ENCODE measurements around the gene RNF17. TPM values are rescaled to one million over a fixed set of nuclear protein-coding genes. Genes with fewer than 3 reads are reported as not detected.
A peak's percentile ranks its signal among the peaks of the same experiment; 100 is the strongest.
"Not testable (repeated sequence)": the region's sequence is repeated elsewhere in the genome, so short reads cannot be mapped to it uniquely, and the experiment has no call there.

RNF17 gene
- total RNA-seq, 1 donor from 2014 or later = not detected

DNA sequence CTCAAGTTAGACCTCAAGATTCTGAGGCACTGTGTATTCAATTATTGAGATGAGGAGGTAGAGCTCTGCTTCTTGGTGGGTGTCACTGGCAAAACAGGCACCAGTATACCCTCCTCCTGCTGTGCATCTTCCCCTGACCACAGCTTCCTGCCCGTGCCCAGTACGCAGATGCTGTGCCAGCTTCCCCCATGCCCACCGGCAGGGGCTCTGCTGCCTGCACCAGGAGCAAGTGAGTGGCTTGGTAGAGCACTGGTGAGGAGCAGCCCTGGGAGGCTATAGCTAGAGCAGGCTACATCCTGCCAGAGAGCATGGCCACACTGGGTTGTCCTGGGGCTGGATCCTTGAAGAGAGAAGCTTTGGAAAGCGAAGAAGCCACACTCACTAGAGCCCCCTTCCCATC is 21.0 kb upstream of the RNF17 start:
- DNase-seq = no peak

DNA sequence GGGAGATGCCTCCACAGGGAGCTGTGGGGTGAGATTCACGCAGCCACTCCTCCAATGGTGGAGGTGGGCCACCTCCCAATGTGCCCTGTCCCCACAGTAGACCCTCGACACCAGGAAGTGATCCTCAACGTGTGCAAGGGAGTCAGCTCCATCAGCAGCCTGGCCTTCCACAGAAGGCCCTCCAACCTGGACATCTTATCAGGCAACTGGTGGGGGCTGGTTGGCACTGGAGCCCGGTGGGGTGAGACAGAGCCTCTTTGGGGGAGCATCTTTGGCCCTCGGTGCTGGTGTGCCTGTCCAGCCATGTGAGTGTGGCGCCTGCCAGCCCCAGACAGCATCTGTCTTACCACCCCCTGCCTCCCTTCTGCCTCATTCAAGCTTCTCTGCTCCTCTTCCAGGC is 19.7 kb upstream of the RNF17 start:
- no peak for DNase-seq

DNA sequence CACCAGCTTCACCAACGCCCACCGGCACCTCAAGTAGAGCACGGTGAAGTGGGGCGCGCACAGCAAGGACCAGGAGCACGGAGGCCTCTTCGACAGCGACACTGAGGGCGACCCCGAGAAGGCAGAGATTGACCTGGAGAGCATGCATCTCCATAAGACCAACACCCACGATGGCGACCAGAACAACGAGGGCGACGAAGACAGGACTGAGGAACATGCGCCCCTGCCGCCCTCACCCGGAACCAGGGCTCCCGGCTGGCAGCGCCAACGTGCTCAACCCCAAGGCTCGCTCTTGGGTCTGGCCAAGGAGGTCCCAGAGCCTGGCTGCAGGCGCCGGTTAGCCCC is 18.5 kb upstream of the RNF17 start:
- DNase-seq = no peak

DNA sequence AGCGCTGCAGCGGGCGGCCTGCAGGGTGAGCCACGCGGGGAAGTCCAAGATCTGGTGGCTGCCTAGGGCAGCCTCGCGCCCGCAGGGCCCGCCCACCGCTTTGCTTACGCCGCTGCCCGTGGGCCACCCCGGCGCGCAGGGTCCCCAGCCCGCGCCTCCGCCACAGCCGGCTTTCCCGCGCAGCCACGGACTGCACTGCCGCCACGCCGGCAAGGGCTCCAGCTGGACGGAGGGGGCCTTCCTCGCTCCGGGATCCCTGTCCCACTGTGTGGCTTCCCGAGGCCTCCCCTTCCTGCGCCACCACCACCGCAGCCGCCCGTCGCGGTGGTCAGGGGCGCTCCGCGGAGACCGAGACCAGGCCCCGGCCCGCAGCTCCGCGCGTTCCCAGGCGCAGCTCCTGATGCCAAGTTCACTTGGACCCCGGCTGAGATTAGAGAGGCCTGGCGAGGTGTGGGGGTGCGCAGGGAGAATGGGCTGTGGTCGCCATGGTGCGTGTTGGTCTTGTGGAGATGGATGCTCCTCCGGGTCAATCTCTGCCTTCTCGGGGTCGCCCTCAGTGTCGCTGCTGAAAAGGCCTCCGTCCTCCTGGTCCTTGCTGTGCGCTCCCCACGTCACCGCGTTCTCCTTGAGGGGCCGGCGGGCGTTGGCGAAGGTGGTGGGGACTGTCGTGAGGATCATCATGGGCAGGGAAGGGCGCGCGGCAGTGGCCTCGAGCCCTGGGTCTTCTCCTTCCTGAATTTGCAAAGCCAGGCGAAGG is 17.9 kb upstream of the RNF17 start:
- no peak for DNase-seq

DNA sequence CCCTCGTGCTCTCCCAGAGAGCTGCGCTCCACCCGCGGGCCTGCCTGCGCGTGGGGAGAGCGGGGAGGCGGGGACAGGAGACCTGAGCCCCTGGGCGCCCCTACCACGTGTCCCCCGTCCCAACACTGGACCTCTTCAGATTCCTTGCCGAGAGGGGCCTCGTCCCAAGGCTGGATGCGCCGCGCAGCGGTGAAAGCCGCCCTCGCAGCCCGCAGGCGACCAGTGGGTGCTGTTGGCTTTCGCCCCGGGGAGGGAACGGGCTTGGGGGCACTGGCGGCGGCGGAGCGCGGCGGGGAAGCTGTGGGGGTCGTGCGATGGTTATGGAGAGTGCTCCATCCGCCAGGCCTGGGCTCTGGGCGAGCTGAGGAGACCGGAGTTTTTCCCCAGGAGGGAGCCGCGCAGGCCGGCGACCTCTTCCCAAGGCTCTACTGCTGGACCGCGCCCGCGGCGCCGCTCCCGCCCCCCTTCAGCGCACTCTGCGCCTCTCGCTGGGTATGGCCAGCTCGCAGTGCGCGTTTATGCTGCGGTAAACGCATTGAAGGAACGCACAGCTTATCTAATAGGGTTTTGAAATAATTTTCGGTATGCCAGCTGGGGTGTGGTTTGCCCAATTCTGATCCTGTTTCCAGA is 17.2 kb upstream of the RNF17 start:
- DNase-seq = no peak

DNA sequence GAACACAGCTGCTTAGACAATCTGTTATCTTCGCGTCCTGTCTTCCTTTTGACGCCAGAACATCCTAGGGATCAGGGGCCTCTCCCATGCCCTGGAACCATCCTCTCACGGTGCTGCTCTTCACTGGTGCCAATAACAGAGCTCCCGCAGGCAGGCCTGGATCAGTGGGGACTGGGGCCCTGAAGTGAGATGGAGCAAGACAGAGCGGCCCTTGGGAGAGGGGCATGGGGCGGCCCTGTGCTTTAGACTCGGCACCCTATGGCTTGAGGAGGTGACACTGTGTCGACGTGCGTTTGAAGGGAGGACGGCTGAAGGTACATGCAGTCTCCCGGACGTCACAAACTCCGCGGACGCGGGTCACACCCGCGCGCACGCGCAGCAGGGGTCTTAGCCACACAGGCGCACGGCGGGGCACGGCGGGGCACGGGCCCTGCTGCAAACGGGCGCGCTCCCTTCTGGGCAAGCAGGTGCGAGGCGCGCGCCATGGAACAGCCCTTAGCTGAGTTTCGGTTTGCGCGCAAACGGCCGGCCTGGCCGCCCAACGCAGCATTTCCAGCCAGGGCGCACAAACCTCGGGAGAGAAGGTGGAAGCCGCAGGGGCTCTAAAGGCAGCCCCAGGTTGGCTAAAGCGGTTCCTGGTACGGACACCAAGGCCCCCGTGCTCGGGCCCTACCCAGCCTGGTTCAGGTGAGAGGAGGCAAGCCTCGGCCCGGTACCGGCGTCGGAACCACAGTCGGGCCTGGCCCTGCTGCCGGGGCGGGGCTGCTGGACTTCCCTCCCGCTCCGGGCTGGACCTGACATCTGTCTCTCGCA is 16.5 kb upstream of the RNF17 start:
- peak; percentile 4 for DNase-seq

DNA sequence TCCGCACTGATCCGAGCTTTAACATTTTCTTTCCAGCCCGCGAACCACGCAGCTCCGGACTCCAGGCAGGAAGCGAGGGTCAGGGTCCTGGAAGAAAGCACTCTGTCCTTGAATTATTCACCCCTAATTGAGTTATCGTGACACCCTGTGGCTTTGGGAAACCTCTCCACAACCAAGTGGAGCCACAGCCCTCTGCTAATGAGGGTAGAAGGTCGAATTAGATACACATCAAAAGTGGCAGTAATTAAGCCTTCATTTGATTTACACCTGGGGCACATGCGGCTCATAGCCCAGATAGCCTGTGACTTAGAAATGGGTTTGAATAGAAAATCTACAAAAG is 15.9 kb upstream of the RNF17 start:
- DNase-seq = no peak

DNA sequence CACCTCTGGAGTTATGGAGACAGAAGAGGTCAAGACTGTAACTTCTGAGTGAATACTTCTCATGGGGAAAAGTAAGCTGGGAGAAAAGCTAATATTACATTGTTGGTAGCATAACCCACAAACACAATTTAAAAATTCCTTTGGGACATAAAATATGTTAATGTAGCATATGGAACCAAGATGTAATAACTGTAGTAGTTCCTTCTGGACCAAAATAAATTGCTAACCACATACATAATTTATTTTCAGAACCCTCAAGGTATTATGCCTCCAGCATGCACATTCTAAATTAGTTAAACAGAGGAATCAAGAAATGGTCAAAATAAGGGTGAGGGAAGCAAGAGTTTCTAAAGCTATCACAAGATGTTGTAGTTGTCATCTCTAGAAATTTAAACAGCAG is 4.8 kb upstream of the RNF17 start:
- no peak for DNase-seq

DNA sequence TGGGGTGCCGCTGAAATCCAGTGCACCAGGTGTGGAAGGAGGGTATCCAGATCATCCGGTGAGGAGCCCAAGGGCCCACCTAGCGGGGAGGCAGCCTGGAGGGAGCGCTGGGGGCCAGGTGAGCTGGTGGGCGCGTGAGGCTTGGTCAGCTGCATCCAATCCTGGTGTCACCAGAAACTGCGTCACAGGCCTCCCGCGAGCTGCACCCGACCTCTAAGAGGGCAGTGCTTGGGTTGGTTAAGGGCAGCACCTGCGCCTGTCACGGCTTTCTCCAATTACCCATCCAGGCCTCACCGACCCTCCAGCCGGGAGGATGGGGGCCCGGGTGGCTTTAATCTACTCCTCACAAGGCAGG is 284 bp downstream of the RNF17 start:
- DNase-seq = no peak

DNA sequence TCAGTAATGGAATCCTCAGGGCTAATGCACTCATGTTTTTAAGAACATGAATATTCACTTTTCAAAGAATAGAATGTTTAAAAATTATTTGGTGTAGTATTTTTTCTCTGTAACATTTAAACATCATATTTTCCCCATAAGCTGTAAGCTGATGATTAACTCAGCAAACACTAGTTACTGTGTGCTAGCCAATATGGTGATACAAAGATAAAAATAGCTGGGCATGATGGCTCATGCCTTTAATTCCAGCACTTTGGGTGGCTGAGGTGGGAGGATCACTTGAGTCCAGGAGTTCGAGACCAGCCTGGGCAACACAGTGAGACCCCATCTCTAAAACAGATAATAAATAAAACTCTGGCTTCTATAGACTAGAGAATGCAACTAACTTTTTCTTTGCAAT is 13.2 kb downstream of the RNF17 start:
- no peak for DNase-seq

DNA sequence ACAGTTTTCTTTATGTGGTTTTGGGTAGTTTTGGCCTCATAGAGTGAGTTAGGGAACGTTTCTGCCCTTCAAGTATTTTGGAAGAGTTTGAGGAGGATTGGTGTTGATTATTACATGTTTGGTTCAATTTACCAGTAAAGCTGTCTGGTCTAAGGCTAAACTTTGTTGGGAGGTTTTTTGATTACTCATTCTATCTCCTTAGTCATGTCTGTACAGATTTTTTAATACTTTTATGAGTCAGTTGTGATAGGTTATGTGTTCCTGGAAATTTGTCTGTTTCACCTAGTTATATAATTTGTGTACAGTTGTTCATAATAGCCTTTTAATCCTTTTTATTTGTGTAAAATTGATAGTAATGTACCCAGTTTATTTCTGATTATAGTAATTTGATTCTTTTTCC is 20.4 kb downstream of the RNF17 start:
- DNase-seq = no peak

DNA sequence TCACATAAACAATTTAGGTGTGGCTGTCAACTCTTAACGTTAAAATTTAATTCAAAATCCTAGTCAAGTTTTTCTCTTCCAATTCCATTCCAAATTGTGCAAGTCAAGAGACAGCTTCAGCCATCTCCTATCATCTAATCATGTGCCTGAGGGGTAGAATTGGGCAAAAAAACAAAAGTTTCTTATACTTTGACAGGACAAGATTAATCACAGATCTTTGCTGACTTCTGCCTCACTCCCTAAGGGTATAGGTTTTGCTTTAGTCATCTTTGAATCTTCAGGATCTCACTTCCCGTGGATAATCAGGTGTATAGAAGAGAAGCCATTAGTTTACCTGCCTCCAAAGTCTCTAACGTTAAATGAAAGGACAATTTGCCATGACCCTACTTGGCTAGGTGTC is 24.6 kb downstream of the RNF17 start:
- no peak for DNase-seq

DNA sequence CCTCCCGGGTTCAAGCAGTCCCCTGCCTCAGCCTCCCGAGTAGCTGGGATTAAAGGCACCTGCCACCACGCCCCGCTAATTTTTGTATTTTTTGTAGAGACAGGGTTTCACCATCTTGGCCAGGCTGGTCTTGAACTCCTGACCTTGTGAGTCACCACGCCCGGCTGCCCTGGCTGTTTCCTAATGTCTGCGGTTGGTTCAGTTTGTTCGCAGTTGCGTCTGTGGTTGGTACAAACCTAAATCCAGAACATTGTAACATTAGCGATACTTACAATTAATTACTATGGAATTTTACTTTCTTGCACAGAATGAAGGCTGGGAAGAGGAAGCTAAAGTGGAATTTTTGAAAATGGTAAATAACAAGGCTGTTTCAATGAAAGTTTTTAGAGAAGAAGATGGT is 38.1 kb downstream of the RNF17 start:
- no peak for DNase-seq

DNA sequence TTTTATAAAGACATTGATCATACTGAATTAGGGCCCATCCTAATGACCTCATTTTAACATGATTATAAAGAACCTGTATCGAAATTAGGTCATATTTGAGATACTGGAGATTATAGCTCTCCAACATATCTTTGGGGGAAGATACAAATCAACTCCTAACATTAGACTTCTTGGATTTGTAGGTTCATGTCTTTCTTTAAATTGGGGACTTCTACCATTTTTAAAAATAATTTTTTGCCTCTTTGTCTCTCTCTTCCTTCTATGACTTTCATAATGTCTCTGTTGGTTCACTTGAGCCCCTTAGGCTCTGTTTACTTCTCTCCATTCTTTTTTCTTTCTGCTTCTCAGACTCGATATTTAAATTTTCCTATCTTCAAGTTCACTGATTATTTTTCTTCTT is 57.2 kb downstream of the RNF17 start:
- no peak for DNase-seq

DNA sequence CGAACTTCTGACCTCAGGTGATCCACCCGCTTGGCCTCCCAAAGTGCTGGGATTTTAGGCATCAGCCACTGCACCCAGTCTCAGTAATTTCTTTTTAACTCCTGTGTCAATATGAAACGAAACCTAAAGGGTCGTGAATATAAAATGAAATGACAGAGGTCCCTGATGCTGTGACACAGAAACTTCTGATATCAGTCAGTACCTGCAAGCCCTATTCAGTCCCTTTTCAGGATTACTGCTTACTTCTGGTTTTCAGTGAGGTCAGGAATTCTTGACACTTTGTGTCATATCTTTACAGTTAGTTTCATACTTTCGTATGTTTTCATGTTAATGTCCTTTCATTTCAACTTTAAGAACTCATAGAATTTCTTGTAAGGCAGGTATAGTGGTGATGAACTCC is 58.7 kb downstream of the RNF17 start:
- no peak for DNase-seq

DNA sequence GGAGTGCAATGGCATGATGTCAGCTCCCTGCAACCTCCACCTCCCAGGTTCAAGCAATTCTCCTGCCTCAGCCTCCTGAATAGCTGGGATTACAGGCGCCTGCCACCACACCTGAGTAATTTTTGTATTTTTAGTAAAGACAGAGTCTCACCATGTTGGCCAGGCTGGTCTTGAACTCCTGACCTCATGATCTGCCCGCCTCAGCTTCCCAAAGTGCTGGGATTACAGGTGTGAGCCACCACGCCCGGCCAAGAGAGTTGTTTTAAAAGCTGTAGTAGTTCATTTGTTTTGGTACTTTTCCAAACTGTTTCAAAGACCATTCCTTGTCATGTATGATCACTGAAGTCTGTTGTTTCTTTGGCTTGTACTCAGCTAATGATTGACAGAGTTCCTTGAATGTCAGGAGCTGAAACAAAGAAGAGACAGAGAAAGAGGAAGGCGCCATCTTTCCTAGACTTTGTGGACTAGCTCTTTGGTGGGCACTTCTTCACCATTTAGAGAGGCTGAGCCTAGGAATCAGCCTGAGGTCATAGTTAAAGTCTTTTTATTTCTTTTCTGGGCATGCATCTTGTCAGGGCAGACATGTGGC is 59.2 kb downstream of the RNF17 start:
- not testable (repeated sequence) for DNase-seq

DNA sequence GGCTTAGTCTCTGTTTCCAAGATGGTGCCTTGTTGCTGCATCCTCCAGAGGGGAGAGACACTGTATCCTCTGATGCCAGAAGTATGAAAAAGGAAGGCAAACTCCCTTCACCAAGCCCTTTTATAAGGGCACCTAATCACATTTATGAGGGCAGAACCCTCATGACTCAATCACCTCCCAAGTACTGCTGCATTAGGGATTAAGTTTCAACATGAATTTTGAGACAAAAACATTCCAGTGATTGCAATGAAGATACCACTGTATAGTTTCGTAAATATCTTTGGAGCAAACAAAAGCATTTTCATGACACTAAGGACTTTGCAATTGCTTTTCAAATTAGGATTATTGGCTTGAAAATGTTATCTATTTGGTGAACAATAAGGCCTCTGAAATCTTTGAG is 63.8 kb downstream of the RNF17 start:
- DNase-seq = no peak

DNA sequence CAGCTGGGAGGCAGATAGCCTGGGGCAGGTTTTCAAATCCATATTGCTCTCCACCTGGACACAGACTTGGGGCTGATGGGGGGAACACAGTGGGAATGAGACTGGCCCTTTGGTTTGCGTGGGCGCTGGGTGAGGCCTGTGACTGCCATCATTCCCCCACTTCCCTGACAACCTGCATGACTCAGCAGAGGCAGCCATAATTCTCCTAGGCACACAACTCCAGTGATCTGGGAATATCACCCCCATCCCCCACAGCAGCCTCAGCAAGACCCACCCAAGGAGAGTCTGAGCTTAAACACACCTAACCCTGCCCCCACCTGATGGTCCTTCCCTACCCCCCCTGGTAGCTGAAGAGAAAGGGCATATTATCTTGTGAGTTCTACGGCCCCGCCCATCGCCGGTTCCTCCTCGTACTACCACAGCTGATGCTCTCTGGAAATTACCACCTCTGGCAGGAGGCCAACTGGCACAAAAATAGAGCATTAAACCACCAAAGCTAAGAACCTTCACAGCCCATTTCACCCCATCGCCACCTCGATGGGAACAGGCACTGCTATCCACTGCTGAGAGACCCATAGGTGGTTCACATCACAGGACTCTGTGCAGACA is 71.0 kb downstream of the RNF17 start:
- DNase-seq = no peak

DNA sequence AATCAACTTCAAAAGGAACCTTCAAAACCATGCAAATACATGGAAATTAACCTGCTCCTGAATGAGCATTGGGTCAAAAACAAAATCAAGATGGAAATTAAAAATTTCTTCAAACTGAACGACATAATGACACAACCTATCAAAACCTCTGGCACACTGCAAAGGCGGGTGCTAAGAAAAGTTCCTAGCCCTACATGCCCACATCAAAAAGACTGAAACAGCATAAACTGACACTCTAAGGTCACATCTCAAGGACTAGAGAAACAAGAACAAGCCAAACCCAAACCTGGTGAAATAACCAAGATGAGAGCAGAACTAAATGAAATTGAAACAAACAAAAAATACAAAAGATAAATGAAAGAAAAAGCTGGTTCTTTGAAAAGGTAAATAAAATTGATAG is 73.6 kb downstream of the RNF17 start:
- DNase-seq = not testable (repeated sequence)

DNA sequence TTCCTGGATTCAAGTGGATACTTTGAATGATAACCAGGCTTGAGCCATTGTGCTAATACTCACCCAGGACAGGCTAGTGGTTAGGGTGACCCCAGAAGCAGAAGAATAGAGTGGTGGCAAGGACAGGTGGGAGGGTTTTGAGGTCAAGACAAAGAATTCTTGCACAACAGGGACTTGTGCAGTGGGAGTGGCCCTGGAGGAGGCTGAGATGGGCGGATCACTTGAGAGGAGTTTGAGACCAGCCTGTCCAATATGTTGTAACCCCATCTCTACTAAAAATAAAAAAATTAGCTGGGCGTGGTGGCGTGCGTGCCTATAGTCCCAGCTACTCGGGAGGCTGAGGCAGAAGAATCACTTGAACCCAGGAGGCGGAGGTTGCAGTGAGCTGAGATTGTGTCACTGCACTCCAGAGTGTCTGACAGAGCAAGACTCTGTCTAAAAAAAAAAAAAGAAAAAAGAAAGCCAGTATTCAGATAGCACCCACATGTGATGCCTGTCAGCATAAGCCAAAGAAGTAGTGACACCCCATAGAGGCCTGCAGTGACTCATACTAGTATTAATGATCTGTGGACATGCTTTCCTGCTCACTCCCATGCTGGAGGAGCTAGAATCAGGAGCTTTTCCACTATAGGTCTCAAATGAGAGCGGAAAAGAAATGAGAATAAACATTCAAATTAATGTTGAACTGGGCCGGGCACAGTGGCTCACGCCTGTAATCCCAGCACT is 78.7 kb downstream of the RNF17 start:
- no peak for DNase-seq

DNA sequence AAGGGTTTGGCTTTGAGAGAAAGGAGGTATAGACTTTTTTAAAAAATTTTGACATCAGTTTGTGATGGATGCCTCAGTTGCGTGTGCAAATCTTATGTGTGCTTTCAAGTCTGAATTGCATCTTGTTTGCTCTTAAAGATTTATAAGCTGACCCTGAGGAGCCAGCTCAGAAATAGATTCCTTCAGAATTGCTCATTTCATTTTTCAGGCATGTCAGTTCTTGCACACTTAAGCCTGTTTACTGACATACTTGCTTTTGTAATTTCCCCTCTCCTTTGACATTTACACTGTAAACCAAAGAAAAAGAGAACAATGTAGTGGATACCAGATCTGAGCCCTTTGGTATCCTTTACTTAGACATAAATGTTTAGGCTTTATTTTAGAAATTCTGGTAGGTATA is 87.6 kb downstream of the RNF17 start:
- DNase-seq = no peak

DNA sequence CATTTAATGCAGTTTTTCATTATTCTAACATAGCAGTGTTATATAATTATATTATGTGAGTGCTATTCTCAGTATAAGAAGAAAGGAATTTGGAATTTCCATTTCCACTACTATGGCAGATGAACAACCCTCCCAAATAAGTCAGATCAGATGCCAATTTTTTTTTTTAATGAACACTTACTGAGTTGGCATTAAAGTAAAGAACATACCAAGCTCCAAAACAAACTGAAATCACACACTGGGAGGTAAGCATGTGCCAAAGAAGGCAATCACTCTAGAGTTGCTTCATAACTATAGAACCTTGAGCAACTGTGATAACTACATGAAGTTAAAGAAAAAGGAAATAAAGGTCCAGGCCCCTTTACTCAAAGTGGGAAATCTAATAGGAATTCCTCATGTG is 90.3 kb downstream of the RNF17 start:
- DNase-seq = no peak
